H9 (cell line): ENCODE measurements around the gene VANGL2. TPM values are rescaled to one million over a fixed set of nuclear protein-coding genes. Genes with fewer than 3 reads are reported as not detected.

Source experiments
- DNase-seq: peaks from one replicate; pipeline ENCODE4 v3.0.0-alpha.2; 2017
- H2AFZ ChIP-seq: one replicate; pipeline ENCODE4 v1.6.1; 2013; ENCODE audit warnings: mild to moderate bottlenecking, low read length, control low read depth, moderate library complexity
- H2AK5ac ChIP-seq: 2 replicates; pipeline ENCODE4 v1.6.1; 2013; ENCODE audit warnings: low read length, control low read depth, mixed read lengths; ENCODE audit not compliant: insufficient read length
- H2BK120ac ChIP-seq: one replicate; pipeline ENCODE4 v1.6.1; 2013; ENCODE audit warnings: low read depth, mild to moderate bottlenecking, low read length, control low read depth, inconsistent platforms; ENCODE audit not compliant: poor library complexity, severe bottlenecking
- H2BK12ac ChIP-seq: 2 replicates; pipeline ENCODE4 v1.6.1; 2013; ENCODE audit warnings: low read length, control low read depth, mixed read lengths, low read depth; ENCODE audit not compliant: insufficient read length
- H2BK15ac ChIP-seq: 2 replicates; pipeline ENCODE4 v1.6.1; 2013; ENCODE audit warnings: low read depth, low read length, control low read depth
- H2BK20ac ChIP-seq: one replicate; pipeline ENCODE4 v1.6.1; 2013; ENCODE audit warnings: low read depth, mild to moderate bottlenecking, low read length, control low read depth, inconsistent platforms; ENCODE audit not compliant: poor library complexity, severe bottlenecking
- H2BK5ac ChIP-seq: 2 replicates; pipeline ENCODE4 v1.6.1; 2013; ENCODE audit warnings: low read length, control low read depth, mixed read lengths; ENCODE audit not compliant: insufficient read length
- H3K14ac ChIP-seq: 2 replicates; pipeline ENCODE4 v1.6.1; 2013; ENCODE audit warnings: low read length, control low read depth; ENCODE audit not compliant: insufficient read depth
- H3K18ac ChIP-seq: 2 replicates; pipeline ENCODE4 v1.6.1; 2013; ENCODE audit warnings: low read depth, mild to moderate bottlenecking, mixed read lengths, low read length, control low read depth; ENCODE audit not compliant: insufficient read length
- H3K23ac ChIP-seq: 2 replicates; pipeline ENCODE4 v1.6.1; 2013; ENCODE audit warnings: low read length, control low read depth, mixed read lengths, low read depth; ENCODE audit not compliant: insufficient read length
- H3K23me2 ChIP-seq: 2 replicates; pipeline ENCODE4 v1.6.1; 2013; ENCODE audit warnings: low read depth, mild to moderate bottlenecking, mixed read lengths, low read length, control low read depth; ENCODE audit not compliant: insufficient read length, poor library complexity, severe bottlenecking
- H3K27ac ChIP-seq: 2 replicates; pipeline ENCODE4 v1.5.1; 2013; ENCODE audit warnings: low read length, control low read depth, mixed read lengths, low read depth; ENCODE audit not compliant: insufficient read length
- H3K27me3 ChIP-seq: 2 replicates; pipeline ENCODE4 v1.6.1; 2013; ENCODE audit warnings: low read length, control low read depth, inconsistent platforms; ENCODE audit not compliant: insufficient read depth
- H3K4ac ChIP-seq: 2 replicates; pipeline ENCODE4 v1.6.1; 2013; ENCODE audit warnings: low read depth, mild to moderate bottlenecking, control low read depth, inconsistent platforms, low read length, moderate library complexity
- H3K4me1 ChIP-seq: 2 replicates; pipeline ENCODE4 v1.6.1; 2013; ENCODE audit warnings: low read length, control low read depth, inconsistent platforms; ENCODE audit not compliant: insufficient read depth
- H3K4me2 ChIP-seq: 2 replicates; pipeline ENCODE4 v1.6.1; 2013; ENCODE audit warnings: low read length, control low read depth, mixed read lengths; ENCODE audit not compliant: insufficient read length, insufficient read depth
- H3K56ac ChIP-seq: 2 replicates; pipeline ENCODE4 v1.6.1; 2013; ENCODE audit warnings: low read depth, mild to moderate bottlenecking, mixed read lengths, low read length, control low read depth; ENCODE audit not compliant: insufficient read length
- H3K79me1 ChIP-seq: 2 replicates; pipeline ENCODE4 v1.6.1; 2013; ENCODE audit warnings: low read depth, mild to moderate bottlenecking, moderate library complexity, low read length, control low read depth, inconsistent platforms; ENCODE audit not compliant: insufficient read depth, poor library complexity, severe bottlenecking
- H3K79me2 ChIP-seq: 2 replicates; pipeline ENCODE4 v1.6.1; 2013; ENCODE audit warnings: low read length, control low read depth, inconsistent platforms; ENCODE audit not compliant: insufficient read depth
- H3K9ac ChIP-seq: 2 replicates; pipeline ENCODE4 v1.6.1; 2013; ENCODE audit warnings: low read length, control low read depth, mixed read lengths; ENCODE audit not compliant: insufficient read length; ENCODE audit errors: extremely low read depth
- H3K9me3 ChIP-seq: one replicate; pipeline ENCODE4 v1.6.1; 2013; ENCODE audit warnings: low read depth, low read length, inconsistent platforms; ENCODE audit not compliant: control insufficient read depth
- H3T11ph ChIP-seq: one replicate; pipeline ENCODE4 v1.6.1; 2013; ENCODE audit warnings: mild to moderate bottlenecking, low read length, control low read depth, inconsistent platforms
- H4K20me1 ChIP-seq: one replicate; pipeline ENCODE4 v1.6.1; 2013; ENCODE audit not compliant: control insufficient read depth, insufficient read length, insufficient read depth
- H4K5ac ChIP-seq: 2 replicates; pipeline ENCODE4 v1.6.1; 2013; ENCODE audit warnings: low read depth, mild to moderate bottlenecking, mixed read lengths, low read length, control low read depth; ENCODE audit not compliant: insufficient read length
- H4K8ac ChIP-seq: replicated peaks from 2 replicates; pipeline ENCODE4 v1.6.1; 2013; ENCODE audit warnings: low read length, control low read depth, mixed read lengths, low read depth; ENCODE audit not compliant: insufficient read length
- H4K91ac ChIP-seq: 2 replicates; pipeline ENCODE4 v1.6.1; 2013; ENCODE audit warnings: low read depth, mild to moderate bottlenecking, moderate library complexity, mixed read lengths, low read length, control low read depth; ENCODE audit not compliant: insufficient read length
- H3K27ac Mint-ChIP-seq, 3 experiments: 2 replicates in 2 of 3; 3 replicates in 1 of 3; pipeline ENCODE4 v1.8.0; 2020 to 2021; ENCODE audit warnings: mixed read lengths in 3 of 3, mild to moderate bottlenecking in 1 of 3, moderate library complexity in 1 of 3
- H3K27me3 Mint-ChIP-seq: 2 replicates; pipeline ENCODE4 v1.8.0; 2021; ENCODE audit warnings: low read depth, mild to moderate bottlenecking, moderate library complexity, mixed read lengths
- H3K36me3 Mint-ChIP-seq, 3 experiments: 2 replicates in 2 of 3; 3 replicates in 1 of 3; pipeline ENCODE4 v1.8.0; 2020 to 2021; ENCODE audit warnings: low read depth in 3 of 3, mixed read lengths in 3 of 3; ENCODE audit not compliant: insufficient read depth in 1 of 3
- H3K4me1 Mint-ChIP-seq, 2 experiments: 2 replicates each; pipeline ENCODE4 v1.8.0; 2020; ENCODE audit warnings: mixed read lengths in 2 of 2
- H3K4me3 Mint-ChIP-seq, 2 experiments: 2 replicates in 1 of 2; 3 replicates in 1 of 2; pipeline ENCODE4 v1.8.0; 2020 to 2021; ENCODE audit warnings: mild to moderate bottlenecking in 2 of 2, mixed read lengths in 2 of 2, moderate library complexity in 1 of 2
- H3K9me3 Mint-ChIP-seq, 2 experiments: 2 replicates in 1 of 2; 3 replicates in 1 of 2; pipeline ENCODE4 v1.8.0; 2020; ENCODE audit warnings: mild to moderate bottlenecking in 2 of 2, mixed read lengths in 2 of 2, moderate library complexity in 1 of 2
- WGBS: extraction: QIAGEN DNeasy Blood & Tissue Kit; methylation state at CpG from one replicate; pipeline ENCODE4 v1.1.7; 2013; ENCODE audit warnings: missing lambda C conversion rate, low lambda C conversion rate, mixed read lengths; ENCODE audit not compliant: insufficient read length; ENCODE audit errors: extremely low coverage; 5-methylcytosine and 5-hydroxymethylcytosine counted together
- total RNA-seq: library from RNA; stranded (reverse); gene quantifications from 2 replicates; pipeline ENCODE4 v1.2.1, GENCODE V29; 2021
- TF ChIP-seq, protein P1 (sequence below): fragments of 200-600 bp; sonication (generic); conservative IDR thresholded peaks from 3 replicates; pipeline ENCODE4 v1.8.0; 2021; ENCODE audit warnings: antibody characterized with exemption, mild to moderate bottlenecking

VANGL2 gene
- total RNA-seq, 1 experiment from 2014 or later: 58.5 TPM

DNA sequence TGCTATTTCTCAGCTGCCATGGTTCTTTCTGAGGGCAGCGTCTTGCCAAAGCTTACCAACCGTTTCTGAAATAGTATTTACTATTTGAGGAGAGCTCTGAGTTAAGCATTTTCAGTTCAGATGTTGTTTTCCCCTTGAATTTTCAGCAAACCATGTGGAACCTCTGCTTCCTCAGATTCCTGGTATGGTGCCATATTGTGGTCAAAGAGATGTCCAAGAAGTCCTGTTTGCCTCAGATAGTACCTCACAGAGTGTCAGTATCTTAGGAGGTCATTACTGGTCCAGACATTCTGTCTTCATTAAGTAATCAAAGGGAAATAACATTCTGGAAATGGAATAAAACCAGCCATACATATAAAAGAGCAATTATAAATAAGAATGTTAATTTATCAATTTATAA is 36.6 kb downstream of the VANGL2 start:
- Histone ChIP-seq H3K27me3 (no peaks in the 10 kb centered on the region), H3K79me2 (no peaks in the 10 kb centered on the region), H3K9ac (no peak overlapping the region), H3K56ac (no peak overlapping the region), H3K79me1 (no peaks in the 10 kb centered on the region), H3K4me1 (no peaks in the 10 kb centered on the region; the same call in 1 of the 2 replicates), H3K4ac (no peak overlapping the region), H2AFZ (no peak overlapping the region), H3K18ac (no peak overlapping the region), H2BK12ac (no peak overlapping the region), H3K23ac (no peak overlapping the region), H2BK15ac (no peak overlapping the region), H3T11ph (no peak overlapping the region), H3K23me2 (no peaks in the 10 kb centered on the region), H3K4me2 (no peak overlapping the region), H3K27ac (no peak overlapping the region), H2BK20ac (no peak overlapping the region), H4K5ac (no peak overlapping the region), H2BK120ac (no peak overlapping the region), H4K8ac (no peak overlapping the region), H4K91ac (no peak overlapping the region), H4K20me1 (no peaks in the 10 kb centered on the region), H3K9me3 (no peaks in the 10 kb centered on the region), H3K14ac (no peak overlapping the region), H2BK5ac (no peak overlapping the region), H2AK5ac (no peak overlapping the region)
- TF ChIP-seq, protein P1, sequence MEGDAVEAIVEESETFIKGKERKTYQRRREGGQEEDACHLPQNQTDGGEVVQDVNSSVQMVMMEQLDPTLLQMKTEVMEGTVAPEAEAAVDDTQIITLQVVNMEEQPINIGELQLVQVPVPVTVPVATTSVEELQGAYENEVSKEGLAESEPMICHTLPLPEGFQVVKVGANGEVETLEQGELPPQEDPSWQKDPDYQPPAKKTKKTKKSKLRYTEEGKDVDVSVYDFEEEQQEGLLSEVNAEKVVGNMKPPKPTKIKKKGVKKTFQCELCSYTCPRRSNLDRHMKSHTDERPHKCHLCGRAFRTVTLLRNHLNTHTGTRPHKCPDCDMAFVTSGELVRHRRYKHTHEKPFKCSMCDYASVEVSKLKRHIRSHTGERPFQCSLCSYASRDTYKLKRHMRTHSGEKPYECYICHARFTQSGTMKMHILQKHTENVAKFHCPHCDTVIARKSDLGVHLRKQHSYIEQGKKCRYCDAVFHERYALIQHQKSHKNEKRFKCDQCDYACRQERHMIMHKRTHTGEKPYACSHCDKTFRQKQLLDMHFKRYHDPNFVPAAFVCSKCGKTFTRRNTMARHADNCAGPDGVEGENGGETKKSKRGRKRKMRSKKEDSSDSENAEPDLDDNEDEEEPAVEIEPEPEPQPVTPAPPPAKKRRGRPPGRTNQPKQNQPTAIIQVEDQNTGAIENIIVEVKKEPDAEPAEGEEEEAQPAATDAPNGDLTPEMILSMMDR: no peak
- Mint-ChIP-seq H3K4me3 (no peak overlapping the region), H3K36me3 (no peaks in the 10 kb centered on the region), H3K9me3 (no peaks in the 10 kb centered on the region), H3K4me1 (peaks cover 10 to 13% of the 10 kb centered on the region in 2 experiments), H3K27ac (no peak overlapping the region), H3K27me3 (no peaks in the 10 kb centered on the region; the same call in 1 of the 2 replicates)
- WGBS: no CpG with 5 or more reads among the region's 2 CpGs
- DNase-seq: no peak
